ENCODE data around the gene ZNF654.

ZNF654 gene

GRCh38 chr3:88147261-88147660, 88.2 kb downstream of the ZNF654 start:
- Histone ChIP-seq H3K9me2 (replicated peaks; ENCODE audit: insufficient read depth, low read length) (no peaks in the 10 kb centered on the region), H3K4me3 (ENCODE audit: low read length) (no peak overlapping the region), H3K79me2 (ENCODE audit: low read length) (peaks cover 32% of the 10 kb centered on the region), H3K27me3 (replicated peaks; ENCODE audit: insufficient read depth, low read length) (no peaks in the 10 kb centered on the region), H3K27ac (ENCODE audit: low read length) (no peak overlapping the region), H3K9ac (ENCODE audit: low read length) (no peak overlapping the region), H3K4me2 (ENCODE audit: low read depth, low read length) (no peak overlapping the region), H4K20me1 (ENCODE audit: insufficient read depth, low read length) (no peaks in the 10 kb centered on the region), H3K36me3 (replicated peaks; ENCODE audit: insufficient read depth, low read length) (no peaks in the 10 kb centered on the region), H3F3A (ENCODE audit: insufficient read depth, low read length) (peaks cover 10% of the 10 kb centered on the region), H3K9me3 (replicated peaks; ENCODE audit: insufficient read depth, low read length) (no peaks in the 10 kb centered on the region), H3K4me1 (ENCODE audit: low read length) (peaks cover 7% of the 10 kb centered on the region; the same call in 1 of the 2 replicates), H2AFZ (ENCODE audit: low read length) (no peak overlapping the region)
- no peak for TF ChIP-seq EZH2phosphoT487 (IDR thresholded peaks at IDR 0.05; ENCODE audit: low read length)
- no peak for TF ChIP-seq CTCF (IDR thresholded peaks at IDR 0.05; ENCODE audit: low read length)
- TF ChIP-seq EZH2 (optimal IDR thresholded peaks at IDR 0.05; ENCODE audit: low read depth, low read length): no peak
- no peak for DNase-seq

DNA sequence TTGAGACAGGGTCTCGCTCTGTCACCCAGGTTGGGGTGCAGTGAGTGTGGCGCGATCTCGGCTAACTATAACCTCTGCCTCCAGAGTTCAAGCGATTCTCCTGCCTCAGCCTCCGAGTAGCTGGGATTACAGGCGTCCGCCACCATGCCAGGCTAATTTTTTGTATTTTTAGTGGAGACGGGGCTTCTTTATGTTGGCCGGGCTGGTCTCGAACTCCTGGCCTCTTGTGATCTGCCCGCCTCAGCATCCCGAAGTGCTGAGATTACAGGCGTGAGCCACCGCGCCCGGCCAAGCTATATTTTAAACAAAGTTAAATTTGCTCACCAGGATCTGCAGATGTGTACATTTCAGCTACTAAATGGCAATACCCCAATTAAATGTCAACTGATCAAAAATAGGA, 89.6 kb downstream of the ZNF654 start:
- Histone ChIP-seq H3K27me3 (replicated peaks; ENCODE audit: insufficient read depth, low read length) (no peaks in the 10 kb centered on the region), H3K4me1 (ENCODE audit: low read length) (peaks cover 7% of the 10 kb centered on the region; the same call in 1 of the 2 replicates), H3K79me2 (ENCODE audit: low read length) (peaks cover 45% of the 10 kb centered on the region), H3K27ac (ENCODE audit: low read length) (no peak overlapping the region), H3K9me3 (replicated peaks; ENCODE audit: insufficient read depth, low read length) (no peaks in the 10 kb centered on the region), H4K20me1 (ENCODE audit: insufficient read depth, low read length) (no peaks in the 10 kb centered on the region), H2AFZ (ENCODE audit: low read length) (peak overlapping the region; percentile 90), H3K4me2 (ENCODE audit: low read depth, low read length) (peak overlapping the region; percentile 62), H3K4me3 (ENCODE audit: low read length) (peak overlapping the region; percentile 99), H3K36me3 (replicated peaks; ENCODE audit: insufficient read depth, low read length) (no peaks in the 10 kb centered on the region; the same call in 1 of the 2 replicates), H3K9ac (ENCODE audit: low read length) (peak overlapping the region; percentile 87; the same call in 1 of the 2 replicates), H3F3A (ENCODE audit: insufficient read depth, low read length) (peaks cover 10% of the 10 kb centered on the region), H3K9me2 (replicated peaks; ENCODE audit: insufficient read depth, low read length) (no peaks in the 10 kb centered on the region)
- TF ChIP-seq EZH2 (optimal IDR thresholded peaks at IDR 0.05; ENCODE audit: low read depth, low read length) (no peak), EZH2phosphoT487 (IDR thresholded peaks at IDR 0.05; ENCODE audit: low read length) (no peak), CTCF (IDR thresholded peaks at IDR 0.05; ENCODE audit: low read length) (no peak)
- DNase-seq: no peak

GRCh38 chr3:88149101-88149508, 90.0 kb downstream of the ZNF654 start:
- Histone ChIP-seq H4K20me1 (ENCODE audit: insufficient read depth, low read length) (no peaks in the 10 kb centered on the region), H3K4me1 (ENCODE audit: low read length) (peaks cover 7% of the 10 kb centered on the region; the same call in 1 of the 2 replicates), H3K79me2 (ENCODE audit: low read length) (peaks cover 50% of the 10 kb centered on the region), H2AFZ (ENCODE audit: low read length) (peak overlapping the region; percentile 90), H3K36me3 (replicated peaks; ENCODE audit: insufficient read depth, low read length) (peaks cover 1% of the 10 kb centered on the region; the same call in 1 of the 2 replicates), H3K9me3 (replicated peaks; ENCODE audit: insufficient read depth, low read length) (no peaks in the 10 kb centered on the region), H3K4me2 (ENCODE audit: low read depth, low read length) (peak overlapping the region; percentile 62), H3F3A (ENCODE audit: insufficient read depth, low read length) (peaks cover 10% of the 10 kb centered on the region), H3K9me2 (replicated peaks; ENCODE audit: insufficient read depth, low read length) (no peaks in the 10 kb centered on the region), H3K9ac (ENCODE audit: low read length) (peak overlapping the region; percentile 87; the same call in 1 of the 2 replicates), H3K27ac (ENCODE audit: low read length) (peak overlapping the region; percentile 87; the same call in 1 of the 2 replicates), H3K27me3 (replicated peaks; ENCODE audit: insufficient read depth, low read length) (no peaks in the 10 kb centered on the region), H3K4me3 (ENCODE audit: low read length) (peak overlapping the region; percentile 99)
- TF ChIP-seq EZH2 (optimal IDR thresholded peaks at IDR 0.05; ENCODE audit: low read depth, low read length): no peak
- no peak for TF ChIP-seq CTCF (IDR thresholded peaks at IDR 0.05; ENCODE audit: low read length)
- TF ChIP-seq EZH2phosphoT487 (IDR thresholded peaks at IDR 0.05; ENCODE audit: low read length): no peak
- peak; percentile 19 for DNase-seq

All from MM.1S (cell line).